Mucosa of descending colon (tissue), 3 donors: ENCODE data around the gene GLIPR1L2. TPM values are rescaled to one million over a fixed set of nuclear protein-coding genes. Genes with fewer than 3 reads are reported as not detected.
A peak's percentile ranks its signal among the peaks of the same experiment; 100 is the strongest.
"Not testable (repeated sequence)": the region's sequence is repeated elsewhere in the genome, so short reads cannot be mapped to it uniquely, and the experiment has no call there.

Experiments
- ATAC-seq: fragments of 200-7000 bp; cut with Tn5 transposase; one replicate; pipeline ENCODE4 v1.9.1; 2020; ENCODE audit warnings: mild to moderate bottlenecking, moderate library complexity
- DNase-seq, 3 donors: peaks; one replicate each; pipeline ENCODE4 v3.0.0-alpha.2; 2020
- H3K36me3 ChIP-seq: fragments of 200-600 bp; one replicate; pipeline ENCODE4 v1.8.0; 2021; ENCODE audit warnings: low read depth, mild to moderate bottlenecking
- H3K4me1 ChIP-seq: fragments of 200-600 bp; one replicate; pipeline ENCODE4 v1.8.0; 2021; ENCODE audit warnings: low read depth, mild to moderate bottlenecking
- H3K4me3 ChIP-seq: fragments of 200-600 bp; one replicate; pipeline ENCODE4 v1.8.0; 2021; ENCODE audit warnings: mild to moderate bottlenecking
- H3K9me3 ChIP-seq: fragments of 200-600 bp; one replicate; pipeline ENCODE4 v1.8.0; 2021; ENCODE audit warnings: mild to moderate bottlenecking
- CTCF ChIP-seq: fragments of 200-600 bp; IDR thresholded peaks from one replicate; pipeline ENCODE4 v1.8.0; 2022; ENCODE audit warnings: antibody characterized with exemption, mild to moderate bottlenecking
- intact Hi-C, 2 donors: fragments of 100-400 bp; cut with DNase I in 1 of 2; cut with micrococcal nuclease in 1 of 2; formaldehyde crosslinking; loops; one replicate each; pipeline versions ENCODE4 v1.11.0 to v1.11.1; 2022; cut with DNase I, micrococcal nuclease
- long read RNA-seq, 2 donors: library from polyadenylated mRNA; unstranded; transcript quantifications; one replicate each; pipeline ENCODE4 v2.0.0, GENCODE V29; 2019 to 2021
- total RNA-seq, 3 donors: library from RNA; stranded (reverse); fragmentation: NEBNext Ultra II Directional in 2 of 3; extraction: Animal tissue kit (Norgen Biotek cat#: 25700) in 2 of 3; gene quantifications; one replicate each; pipeline versions ENCODE4 v1.2.1 to v1.2.4, GENCODE V29; 2021 to 2023
- donor health status: DM: no; HTN: no; CAD: no; lungs with moderate emphysema.
- donor health status: DM: no; HTN: no; CAD: no.
- donor health status: DM: no; HTN: yes; CAD: no.

The GLIPR1L2 gene
- total RNA-seq, result under 1 TPM in 2 of 3 donors, not detected in 1; 0.52 to 0.98 TPM
- long read RNA-seq, donor 1, result 0 reads
- long read RNA-seq, donor 2, result 0 reads

- TF ChIP-seq CTCF, result peak; percentile 71
- Histone ChIP-seq H3K9me3 (no peaks in the 10 kb centered on the region), H3K36me3 (no peaks in the 10 kb centered on the region), H3K4me3 (peak within 1 kb of the TSS; percentile 17), H3K4me1 (peaks cover 4% of the 10 kb centered on the region)
- ATAC-seq (peak; percentile 100), DNase-seq (peak; percentile 95 to 96 (median 96))
- intact Hi-C loops, result loop anchor here in 1 of 2 donors (10.0 kb wide), 1 partner anchor 114 kb away; no protein-coding TSS in a partner anchor
These were observed at the start of gene GLIPR1L2 for GRCh38 chr12:75390899-75391538. Gene GLIPR1L2, plus strand, starts transcription at chr12:75391089. Its CDS starts 28 bp downstream, at chr12:75391117.

GRCh38 chr12:75341873-75342272, 49.0 kb upstream of the GLIPR1L2 start:
- no peak for TF ChIP-seq CTCF
- H3K9me3 ChIP-seq, result no peaks in the 10 kb centered on the region
- H3K4me1 ChIP-seq, result no peaks in the 10 kb centered on the region
- H3K36me3 ChIP-seq, result no peaks in the 10 kb centered on the region
- intact Hi-C loops, result no loop called here
- H3K4me3 ChIP-seq, result no peak overlapping the region
- no peak for DNase-seq
- no peak for ATAC-seq

GRCh38 chr12:75345531-75345930, 45.4 kb upstream of the GLIPR1L2 start:
- no peaks in the 10 kb centered on the region for H3K36me3 ChIP-seq
- no peaks in the 10 kb centered on the region for H3K9me3 ChIP-seq
- no peak for TF ChIP-seq CTCF
- no peak overlapping the region for H3K4me3 ChIP-seq
- DNase-seq (no peak), ATAC-seq (no peak)
- H3K4me1 ChIP-seq, result no peaks in the 10 kb centered on the region
- intact Hi-C loops, result no loop called here

- ATAC-seq, intact Hi-C loops, DNase-seq, H3K9me3 ChIP-seq, H3K4me1 ChIP-seq, H3K36me3 ChIP-seq, H3K4me3 ChIP-seq: not testable (repeated sequence)
These were observed 44.7 kb upstream of the GLIPR1L2 start for GRCh38 chr12:75346215-75346614.

- no peaks in the 10 kb centered on the region for H3K4me1 ChIP-seq
- ATAC-seq, result no peak
- no peak for TF ChIP-seq CTCF
- H3K9me3 ChIP-seq, result no peaks in the 10 kb centered on the region
- no peak for DNase-seq
- H3K36me3 ChIP-seq, result no peaks in the 10 kb centered on the region
- H3K4me3 ChIP-seq, result no peak overlapping the region
- intact Hi-C loops, result no loop called here
These were observed 40.9 kb upstream of the GLIPR1L2 start for GRCh38 chr12:75349946-75350345.

- Histone ChIP-seq H3K36me3 (no peaks in the 10 kb centered on the region), H3K4me3 (no peak overlapping the region), H3K4me1 (no peaks in the 10 kb centered on the region), H3K9me3 (peaks cover 3% of the 10 kb centered on the region)
- intact Hi-C loops, result no loop called here
- TF ChIP-seq CTCF, result no peak
- DNase-seq (no peak), ATAC-seq (no peak)
These were observed 40.5 kb upstream of the GLIPR1L2 start for GRCh38 chr12:75350413-75350812.
